K562 (cell line): Measurements from ENCODE around the gene PRDX4. TPM values are rescaled to one million over a fixed set of nuclear protein-coding genes. Genes with fewer than 3 reads are reported as not detected.

Experiments used
- AFF1 ChIP-seq, 2 experiments: fragments of 450-650 bp; IDR thresholded peaks; 2 replicates each; pipeline ENCODE4 v1.6.1; 2018; ENCODE audit warnings: mild to moderate bottlenecking in 2 of 2, low read depth in 1 of 2; ENCODE audit not compliant: partially characterized antibody in 2 of 2
- CTCFL ChIP-seq: IDR thresholded peaks from 2 replicates; pipeline ENCODE4 v1.6.1; 2011; ENCODE audit warnings: borderline replicate concordance, low read depth, mild to moderate bottlenecking, moderate library complexity, low read length; ENCODE audit not compliant: insufficient read depth, poor library complexity, severe bottlenecking
- DACH1 ChIP-seq: fragments of 450-650 bp; IDR thresholded peaks from 2 replicates; pipeline ENCODE4 v1.6.1; 2018; ENCODE audit not compliant: partially characterized antibody
- DMBX1 ChIP-seq: fragments of 250-450 bp; sonication (Bioruptor Pico); IDR thresholded peaks from 2 replicates; pipeline ENCODE4 v1.8.0; 2022; ENCODE audit warnings: inconsistent platforms, mild to moderate bottlenecking, moderate library complexity, borderline replicate concordance
- E2F4 ChIP-seq: sonication (generic); formaldehyde crosslinking; IDR thresholded peaks from 2 replicates; pipeline ENCODE4 v1.8.0; 2022; ENCODE audit warnings: mild to moderate bottlenecking, low read depth, missing genetic modification reagents
- EHMT2 ChIP-seq: fragments of 450-650 bp; IDR thresholded peaks from 2 replicates; pipeline ENCODE4 v1.6.1; 2018; ENCODE audit warnings: antibody characterized with exemption
- ELF2 ChIP-seq: fragments of 250-450 bp; sonication (Bioruptor Pico); IDR thresholded peaks from 2 replicates; pipeline ENCODE4 v1.5.0; 2021; ENCODE audit warnings: mild to moderate bottlenecking
- HMG20A ChIP-seq: fragments of 450-650 bp; formaldehyde crosslinking; conservative IDR thresholded peaks from 2 replicates; pipeline ENCODE4 v1.4.0; 2020; ENCODE audit warnings: mild to moderate bottlenecking, mixed read lengths
- ILK ChIP-seq: fragments of 450-650 bp; IDR thresholded peaks from 2 replicates; pipeline ENCODE4 v1.6.1; 2016; ENCODE audit warnings: missing genetic modification characterization, low read depth, mild to moderate bottlenecking, missing compliant biosample characterization, moderate library complexity, borderline replicate concordance
- L3MBTL2 ChIP-seq: fragments of 450-650 bp; IDR thresholded peaks from 2 replicates; pipeline ENCODE4 v1.6.1; 2016; ENCODE audit warnings: mild to moderate bottlenecking, moderate library complexity
- MED1 ChIP-seq: sonication (generic); formaldehyde crosslinking; IDR thresholded peaks from 2 replicates; pipeline ENCODE4 v1.8.1; 2023; ENCODE audit warnings: missing genetic modification reagents, borderline replicate concordance
- MTA2 ChIP-seq: fragments of 450-650 bp; IDR thresholded peaks from 2 replicates; pipeline ENCODE4 v1.6.1; 2016; ENCODE audit warnings: low read depth
- NFATC3 ChIP-seq: fragments of 450-650 bp; IDR thresholded peaks from 2 replicates; pipeline ENCODE4 v1.6.1; 2017; ENCODE audit warnings: mild to moderate bottlenecking
- RAD51 ChIP-seq: fragments of 450-650 bp; IDR thresholded peaks from 2 replicates; pipeline ENCODE4 v1.7.1; 2016; ENCODE audit warnings: low read depth, mild to moderate bottlenecking, borderline replicate concordance
- SAFB ChIP-seq: fragments of 200-400 bp; formaldehyde crosslinking; IDR thresholded peaks from 2 replicates; pipeline ENCODE4 v1.6.1; 2017; ENCODE audit warnings: low read depth, low read length, borderline replicate concordance
- SETDB1 ChIP-seq: IDR thresholded peaks from one replicate; pipeline ENCODE4 v1.6.1; 2012; ENCODE audit warnings: low read length, control low read depth, inconsistent platforms
- ZNF12 ChIP-seq: sonication (generic); formaldehyde crosslinking; IDR thresholded peaks from 2 replicates; pipeline ENCODE4 v1.4.0; 2020; ENCODE audit warnings: mild to moderate bottlenecking, missing genetic modification reagents
- ZNF174 ChIP-seq: fragments of 250-450 bp; sonication (Bioruptor Pico); IDR thresholded peaks from 2 replicates; pipeline ENCODE4 v1.4.0; 2020; ENCODE audit warnings: mild to moderate bottlenecking
- polyA plus RNA-seq, 8 experiments: library from polyadenylated mRNA; depleted of rRNA in 4 of 8; stranded (reverse) in 5 of 8; unstranded in 3 of 8; fragments of >200 nt; fragmentation: Nextera tagmentation in 2 of 8; fragmentation: Illumina TruSeq in 1 of 8; extraction: Ambion mirVana in 2 of 8; extraction: Trizol in 1 of 8; gene quantifications; 2 replicates each; pipeline versions ENCODE4 v1.2.1 to v1.2.3, GENCODE V29; 2011 to 2014; ENCODE audit warnings: inconsistent platforms in 1 of 8, missing spikeins in 1 of 8
- total RNA-seq, 7 experiments: library from RNA; depleted of rRNA in 6 of 7; stranded (reverse); fragments of >200 nt in 6 of 7; fragmentation: Illumina TruSeq in 2 of 7; extraction: Trizol in 2 of 7; gene quantifications; 2 replicates each; pipeline versions ENCODE4 v1.2.1 to v1.2.3, GENCODE V29; 2011 to 2021; ENCODE audit warnings: low replicate concordance in 1 of 7
- TF ChIP-seq, protein P1 (sequence below): fragments of 450-650 bp; formaldehyde crosslinking; IDR thresholded peaks from 2 replicates; pipeline ENCODE4 v1.4.0; 2020; ENCODE audit warnings: mild to moderate bottlenecking, moderate library complexity

The PRDX4 gene
- total and polyA plus RNA-seq, 9 of the 15 experiments (the other 6 are each of a cell fraction or from before 2014, with no cell fraction given), result 28.6 to 253 (median 153) TPM

- TF ChIP-seq AFF1 (IDR thresholded peaks at IDR 0.05; ENCODE audit: low read depth in 1 of 2, partially characterized antibody in 2 of 2), result no peak
- peak; percentile 47; the same call in 1 of the 2 replicates for TF ChIP-seq RAD51
- no peak for TF ChIP-seq MED1 (CRISPR knock-in tag)
- TF ChIP-seq MTA2, result no peak
- no peak for TF ChIP-seq ZNF174 (CRISPR knock-in tag)
- no peak for TF ChIP-seq NFATC3
- TF ChIP-seq, protein P1, sequence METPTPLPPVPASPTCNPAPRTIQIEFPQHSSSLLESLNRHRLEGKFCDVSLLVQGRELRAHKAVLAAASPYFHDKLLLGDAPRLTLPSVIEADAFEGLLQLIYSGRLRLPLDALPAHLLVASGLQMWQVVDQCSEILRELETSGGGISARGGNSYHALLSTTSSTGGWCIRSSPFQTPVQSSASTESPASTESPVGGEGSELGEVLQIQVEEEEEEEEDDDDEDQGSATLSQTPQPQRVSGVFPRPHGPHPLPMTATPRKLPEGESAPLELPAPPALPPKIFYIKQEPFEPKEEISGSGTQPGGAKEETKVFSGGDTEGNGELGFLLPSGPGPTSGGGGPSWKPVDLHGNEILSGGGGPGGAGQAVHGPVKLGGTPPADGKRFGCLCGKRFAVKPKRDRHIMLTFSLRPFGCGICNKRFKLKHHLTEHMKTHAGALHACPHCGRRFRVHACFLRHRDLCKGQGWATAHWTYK (CRISPR knock-in tag), result no peak
- TF ChIP-seq DMBX1 (CRISPR knock-in tag), result no peak
- TF ChIP-seq E2F4, result 0 out of 2 replicates have a peak, but pooled peaks have one; percentile 48
- peak; percentile 84 for TF ChIP-seq SAFB
- peak; percentile 94 for TF ChIP-seq L3MBTL2
- no peak for TF ChIP-seq EHMT2
- no peak for TF ChIP-seq CTCFL
- no peak for TF ChIP-seq ILK (tag)
- no peak for TF ChIP-seq SETDB1
- TF ChIP-seq ZNF12 (CRISPR knock-in tag), result no peak
- TF ChIP-seq ELF2 (CRISPR knock-in tag), result no peak
- no peak for TF ChIP-seq HMG20A (CRISPR knock-in tag)
- no peak for TF ChIP-seq DACH1
These were observed at the start of gene PRDX4 (continued) for GRCh38 chrX:23667239-23668177.
